HCEC 1CT (cell line): Measurements from ENCODE around the gene SERPINB6.
"Not testable (repeated sequence)": the region's sequence is repeated elsewhere in the genome, so short reads cannot be mapped to it uniquely, and the experiment has no call there.

Experiments
- DNase-seq: peaks from one replicate; pipeline ENCODE4 v3.0.0-alpha.2; 2017

SERPINB6 gene

GRCh38 chr6:2903411-2904185, 67.8 kb downstream of the SERPINB6 start:
- not testable (repeated sequence) for DNase-seq

- not testable (repeated sequence) for DNase-seq
Measured at GRCh38 chr6:2901645-2902502, 69.5 kb downstream of the SERPINB6 start.

GRCh38 chr6:2900821-2901644, 70.3 kb downstream of the SERPINB6 start:
- no peak for DNase-seq

- no peak for DNase-seq
Measured at GRCh38 chr6:2900221-2900807, 71.1 kb downstream of the SERPINB6 start.

GRCh38 chr6:2899596-2899995, 71.8 kb downstream of the SERPINB6 start:
- no peak for DNase-seq
